Measurements from ENCODE around the gene RBP2.

RBP2 gene

DNA sequence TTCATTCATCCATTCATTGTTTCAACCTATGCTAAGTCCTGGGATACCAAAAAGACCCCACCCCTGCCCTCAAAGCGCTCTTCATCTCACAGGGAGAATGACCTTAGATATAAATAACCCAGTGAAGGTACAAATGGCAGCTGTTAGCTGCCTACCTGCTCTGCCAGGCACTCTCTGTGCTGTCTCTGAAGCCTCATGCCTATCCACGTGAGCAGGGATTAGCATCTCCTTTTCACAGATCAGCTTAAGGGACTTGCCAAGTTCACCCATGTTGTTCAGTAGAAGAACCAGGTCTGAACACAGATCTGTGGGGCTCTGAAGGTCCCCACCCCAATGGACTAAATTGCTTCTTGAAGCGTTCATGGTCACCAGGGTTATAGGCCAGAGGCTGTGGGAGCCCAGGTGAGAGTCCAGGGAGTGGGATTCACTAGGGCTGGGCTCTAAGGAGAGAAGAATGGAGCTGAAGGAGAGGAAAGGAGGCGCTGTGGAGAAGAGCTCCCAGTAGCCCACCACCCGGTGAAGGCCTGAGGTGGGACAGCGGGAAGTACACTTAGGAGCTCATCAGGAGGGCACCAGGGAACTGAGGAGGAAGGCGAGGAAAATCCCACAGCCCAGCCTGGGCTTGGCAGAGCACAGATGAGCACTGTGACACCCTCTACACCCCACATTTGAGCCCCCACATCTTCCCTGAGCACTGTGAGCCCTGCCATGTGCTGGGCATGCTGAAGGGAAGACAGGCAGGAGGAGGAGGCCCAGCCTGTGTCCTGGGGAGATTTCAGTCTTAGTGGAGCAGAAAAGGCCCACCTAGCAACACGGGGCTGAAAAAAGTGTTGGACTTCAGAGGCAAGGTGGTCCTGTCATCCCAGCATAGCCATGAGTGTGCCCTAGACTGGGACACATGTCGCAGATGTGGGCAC, 42.9 kb upstream of the RBP2 start:
- Histone ChIP-seq H3K27me3 (ENCODE audit: insufficient read depth, low read depth) (no peaks in the 10 kb centered on the region), H3K27ac (no peak overlapping the region), H2AFZ (ENCODE audit: low read depth) (no peak overlapping the region), H3K4me1 (ENCODE audit: low read depth, poor library complexity, severe bottlenecking) (peaks cover 19% of the 10 kb centered on the region), H4K20me1 (ENCODE audit: insufficient read depth) (no peaks in the 10 kb centered on the region), H3K4me2 (no peak overlapping the region), H3K36me3 (ENCODE audit: insufficient read depth) (no peaks in the 10 kb centered on the region; the same call in 1 of the 2 replicates), H3K79me2 (ENCODE audit: insufficient read depth, low read depth) (no peaks in the 10 kb centered on the region), H3K9ac (no peak overlapping the region), H3K4me3 (IDR thresholded peaks at IDR 0.05; ENCODE audit: insufficient read depth, low read depth, low read length) (no peak overlapping the region)
- TF ChIP-seq, protein P1, sequence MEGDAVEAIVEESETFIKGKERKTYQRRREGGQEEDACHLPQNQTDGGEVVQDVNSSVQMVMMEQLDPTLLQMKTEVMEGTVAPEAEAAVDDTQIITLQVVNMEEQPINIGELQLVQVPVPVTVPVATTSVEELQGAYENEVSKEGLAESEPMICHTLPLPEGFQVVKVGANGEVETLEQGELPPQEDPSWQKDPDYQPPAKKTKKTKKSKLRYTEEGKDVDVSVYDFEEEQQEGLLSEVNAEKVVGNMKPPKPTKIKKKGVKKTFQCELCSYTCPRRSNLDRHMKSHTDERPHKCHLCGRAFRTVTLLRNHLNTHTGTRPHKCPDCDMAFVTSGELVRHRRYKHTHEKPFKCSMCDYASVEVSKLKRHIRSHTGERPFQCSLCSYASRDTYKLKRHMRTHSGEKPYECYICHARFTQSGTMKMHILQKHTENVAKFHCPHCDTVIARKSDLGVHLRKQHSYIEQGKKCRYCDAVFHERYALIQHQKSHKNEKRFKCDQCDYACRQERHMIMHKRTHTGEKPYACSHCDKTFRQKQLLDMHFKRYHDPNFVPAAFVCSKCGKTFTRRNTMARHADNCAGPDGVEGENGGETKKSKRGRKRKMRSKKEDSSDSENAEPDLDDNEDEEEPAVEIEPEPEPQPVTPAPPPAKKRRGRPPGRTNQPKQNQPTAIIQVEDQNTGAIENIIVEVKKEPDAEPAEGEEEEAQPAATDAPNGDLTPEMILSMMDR (conservative IDR thresholded peaks at IDR 0.05; ENCODE audit: low read depth, low read length): no peak

DNA sequence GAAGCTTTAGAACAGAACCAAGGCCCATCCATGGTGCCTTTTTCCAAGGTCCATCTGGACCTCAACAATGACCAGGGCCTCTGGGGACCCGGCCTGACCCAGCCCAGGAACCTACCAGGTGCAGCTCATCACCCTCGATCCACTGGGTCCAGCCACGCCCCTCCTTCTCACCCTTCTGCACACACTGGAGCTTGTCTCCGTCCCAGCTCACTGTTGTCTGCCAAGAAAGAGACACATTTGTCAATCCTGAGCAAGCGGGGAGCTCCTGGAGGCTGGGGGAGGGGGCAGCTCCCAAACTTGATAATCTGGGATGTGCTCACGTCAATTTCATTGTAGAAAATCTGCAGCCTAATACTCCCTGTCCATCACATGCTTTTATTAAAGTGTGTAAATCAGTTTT, 42.0 kb upstream of the RBP2 start:
- H3K4me3 ChIP-seq (IDR thresholded peaks at IDR 0.05; ENCODE audit: insufficient read depth, low read depth, low read length): no peak overlapping the region
- no peak overlapping the region for H2AFZ ChIP-seq (ENCODE audit: low read depth)
- H3K36me3 ChIP-seq (ENCODE audit: insufficient read depth): no peaks in the 10 kb centered on the region
- no peaks in the 10 kb centered on the region for H3K79me2 ChIP-seq (ENCODE audit: insufficient read depth, low read depth)
- peaks cover 19% of the 10 kb centered on the region for H3K4me1 ChIP-seq (ENCODE audit: low read depth, poor library complexity, severe bottlenecking)
- H3K9ac ChIP-seq: no peak overlapping the region
- H4K20me1 ChIP-seq (ENCODE audit: insufficient read depth): no peaks in the 10 kb centered on the region
- no peak overlapping the region for H3K4me2 ChIP-seq
- H3K27ac ChIP-seq: no peak overlapping the region
- no peaks in the 10 kb centered on the region for H3K27me3 ChIP-seq (ENCODE audit: insufficient read depth, low read depth)
- TF ChIP-seq, protein P1 (conservative IDR thresholded peaks at IDR 0.05; ENCODE audit: low read depth, low read length): no peak

GRCh38 chr3:139517321-139518065, 41.2 kb upstream of the RBP2 start:
- no peak overlapping the region for H3K9ac ChIP-seq
- no peak overlapping the region for H3K4me3 ChIP-seq (IDR thresholded peaks at IDR 0.05; ENCODE audit: insufficient read depth, low read depth, low read length)
- TF ChIP-seq, protein P1 (conservative IDR thresholded peaks at IDR 0.05; ENCODE audit: low read depth, low read length): no peak
- H2AFZ ChIP-seq (ENCODE audit: low read depth): no peak overlapping the region
- H3K27ac ChIP-seq: no peak overlapping the region
- H3K36me3 ChIP-seq (ENCODE audit: insufficient read depth): no peaks in the 10 kb centered on the region
- H3K79me2 ChIP-seq (ENCODE audit: insufficient read depth, low read depth): no peaks in the 10 kb centered on the region
- H3K4me2 ChIP-seq: no peak overlapping the region
- no peaks in the 10 kb centered on the region for H3K27me3 ChIP-seq (ENCODE audit: insufficient read depth, low read depth)
- H4K20me1 ChIP-seq (ENCODE audit: insufficient read depth): no peaks in the 10 kb centered on the region
- peaks cover 17% of the 10 kb centered on the region for H3K4me1 ChIP-seq (ENCODE audit: low read depth, poor library complexity, severe bottlenecking)

DNA sequence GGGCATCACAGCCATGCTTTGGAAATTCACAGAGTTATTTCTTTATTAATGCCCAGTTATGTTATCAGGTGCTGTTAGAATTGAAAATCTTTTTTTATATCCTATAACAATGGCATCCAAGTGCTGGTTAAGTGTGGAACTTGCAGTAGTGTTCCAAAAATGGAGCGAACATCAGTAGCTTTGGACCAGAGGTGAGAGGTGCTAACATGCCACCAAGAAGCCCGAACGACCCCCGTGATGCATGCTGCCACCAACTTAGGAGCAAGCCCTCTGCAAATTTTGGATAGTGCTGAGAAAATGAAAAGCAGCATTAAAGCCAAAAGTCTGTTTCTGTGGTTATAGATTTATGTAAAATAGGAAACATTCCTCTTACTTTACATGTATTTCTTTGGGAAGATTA, 38.4 kb upstream of the RBP2 start:
- Histone ChIP-seq H3K27me3 (ENCODE audit: insufficient read depth, low read depth) (no peaks in the 10 kb centered on the region), H3K36me3 (ENCODE audit: insufficient read depth) (no peaks in the 10 kb centered on the region), H3K27ac (no peak overlapping the region), H2AFZ (ENCODE audit: low read depth) (no peak overlapping the region), H3K9ac (no peak overlapping the region), H3K79me2 (ENCODE audit: insufficient read depth, low read depth) (no peaks in the 10 kb centered on the region), H4K20me1 (ENCODE audit: insufficient read depth) (no peaks in the 10 kb centered on the region), H3K4me3 (IDR thresholded peaks at IDR 0.05; ENCODE audit: insufficient read depth, low read depth, low read length) (no peak overlapping the region), H3K4me2 (no peak overlapping the region), H3K4me1 (ENCODE audit: low read depth, poor library complexity, severe bottlenecking) (peaks cover 2% of the 10 kb centered on the region)
- TF ChIP-seq, protein P1 (conservative IDR thresholded peaks at IDR 0.05; ENCODE audit: low read depth, low read length): no peak

Data from KMS-11 (cell line).